ENCODE data around the gene PCDHA1.

The PCDHA1 gene

DNA sequence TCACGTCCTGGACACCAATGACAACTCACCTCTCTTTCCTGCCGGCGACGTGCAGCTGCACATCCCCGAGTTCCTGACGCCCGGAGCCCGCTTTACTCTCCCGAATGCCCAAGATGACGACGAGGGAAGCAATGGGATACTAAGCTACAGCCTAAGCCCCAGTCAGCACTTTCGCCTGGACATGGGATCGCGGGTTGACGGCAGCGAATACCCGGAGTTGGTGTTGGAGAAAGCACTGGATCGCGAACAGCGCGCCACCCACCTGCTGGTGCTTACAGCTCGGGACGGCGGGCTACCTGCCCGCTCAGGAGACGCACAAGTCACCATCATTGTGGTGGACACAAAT, 141.3 kb downstream of the PCDHA1 start:
- H3K27me3 ChIP-seq (ENCODE audit: control insufficient read depth, low read length): no peaks in the 10 kb centered on the region
- no peaks in the 10 kb centered on the region for H3K9me2 ChIP-seq (replicated peaks; ENCODE audit: control insufficient read depth, low read length)
- H3F3A ChIP-seq (ENCODE audit: control insufficient read depth, insufficient read depth): no peaks in the 10 kb centered on the region
- H3K27ac ChIP-seq (ENCODE audit: low read depth, low read length): no peak overlapping the region
- no peaks in the 10 kb centered on the region for H3K9me3 ChIP-seq (ENCODE audit: control insufficient read depth, insufficient read depth, low read length)
- no peaks in the 10 kb centered on the region for H4K20me1 ChIP-seq (ENCODE audit: control insufficient read depth, insufficient read depth, low read depth, low read length)
- no peaks in the 10 kb centered on the region for H3K79me2 ChIP-seq (ENCODE audit: control insufficient read depth, low read length)
- H3K4me2 ChIP-seq (ENCODE audit: low read length): no peak overlapping the region
- H3K36me3 ChIP-seq (ENCODE audit: control insufficient read depth, low read length): no peaks in the 10 kb centered on the region
- TF ChIP-seq EZH2phosphoT487 (IDR thresholded peaks at IDR 0.05; ENCODE audit: borderline replicate concordance, low read length): no peak
- TF ChIP-seq, protein P1, sequence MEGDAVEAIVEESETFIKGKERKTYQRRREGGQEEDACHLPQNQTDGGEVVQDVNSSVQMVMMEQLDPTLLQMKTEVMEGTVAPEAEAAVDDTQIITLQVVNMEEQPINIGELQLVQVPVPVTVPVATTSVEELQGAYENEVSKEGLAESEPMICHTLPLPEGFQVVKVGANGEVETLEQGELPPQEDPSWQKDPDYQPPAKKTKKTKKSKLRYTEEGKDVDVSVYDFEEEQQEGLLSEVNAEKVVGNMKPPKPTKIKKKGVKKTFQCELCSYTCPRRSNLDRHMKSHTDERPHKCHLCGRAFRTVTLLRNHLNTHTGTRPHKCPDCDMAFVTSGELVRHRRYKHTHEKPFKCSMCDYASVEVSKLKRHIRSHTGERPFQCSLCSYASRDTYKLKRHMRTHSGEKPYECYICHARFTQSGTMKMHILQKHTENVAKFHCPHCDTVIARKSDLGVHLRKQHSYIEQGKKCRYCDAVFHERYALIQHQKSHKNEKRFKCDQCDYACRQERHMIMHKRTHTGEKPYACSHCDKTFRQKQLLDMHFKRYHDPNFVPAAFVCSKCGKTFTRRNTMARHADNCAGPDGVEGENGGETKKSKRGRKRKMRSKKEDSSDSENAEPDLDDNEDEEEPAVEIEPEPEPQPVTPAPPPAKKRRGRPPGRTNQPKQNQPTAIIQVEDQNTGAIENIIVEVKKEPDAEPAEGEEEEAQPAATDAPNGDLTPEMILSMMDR (IDR thresholded peaks at IDR 0.05; ENCODE audit: low read depth, low read length, poor library complexity, severe bottlenecking): no peak
- H3K4me1 ChIP-seq (ENCODE audit: control insufficient read depth, low read length): no peaks in the 10 kb centered on the region
- H3K4me3 ChIP-seq (ENCODE audit: low read length): no peak overlapping the region

DNA sequence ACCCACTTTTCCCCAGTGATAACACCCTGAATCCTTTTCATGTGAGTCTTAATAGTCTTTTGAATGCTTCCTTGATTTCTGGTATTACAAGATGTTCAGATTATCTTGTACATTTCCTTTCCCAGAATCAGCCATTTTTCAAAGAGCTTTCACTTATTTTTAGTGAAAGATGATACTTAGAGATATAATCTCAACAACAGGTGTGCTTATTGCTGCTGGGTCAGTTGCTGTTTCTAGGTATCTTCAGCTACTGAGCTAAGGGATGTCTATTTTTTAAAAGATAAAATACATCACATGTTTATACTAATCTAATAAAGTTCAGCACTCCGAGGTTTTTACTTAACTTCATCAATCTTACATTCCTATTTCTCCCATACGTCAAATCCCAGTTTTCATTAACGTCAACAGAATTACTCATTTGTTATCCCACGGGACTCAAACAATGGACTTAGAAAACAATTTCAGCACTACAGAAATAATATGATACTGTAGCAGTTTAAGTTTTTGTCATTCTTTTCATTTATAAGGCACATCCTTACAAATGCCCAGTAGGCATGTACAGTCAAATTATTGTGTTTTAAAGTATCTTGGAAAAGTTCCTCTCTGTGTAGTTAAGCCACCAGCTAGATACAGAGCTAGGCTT, 149.1 kb downstream of the PCDHA1 start:
- no peaks in the 10 kb centered on the region for H3K9me3 ChIP-seq (ENCODE audit: control insufficient read depth, insufficient read depth, low read length)
- peaks cover 6% of the 10 kb centered on the region; the same call in 1 of the 2 replicates for H3K27me3 ChIP-seq (ENCODE audit: control insufficient read depth, low read length)
- H3F3A ChIP-seq (ENCODE audit: control insufficient read depth, insufficient read depth): no peaks in the 10 kb centered on the region
- H4K20me1 ChIP-seq (ENCODE audit: control insufficient read depth, insufficient read depth, low read depth, low read length): no peaks in the 10 kb centered on the region
- TF ChIP-seq, protein P1 (IDR thresholded peaks at IDR 0.05; ENCODE audit: low read depth, low read length, poor library complexity, severe bottlenecking): no peak
- no peak for TF ChIP-seq EZH2phosphoT487 (IDR thresholded peaks at IDR 0.05; ENCODE audit: borderline replicate concordance, low read length)
- H3K79me2 ChIP-seq (ENCODE audit: control insufficient read depth, low read length): no peaks in the 10 kb centered on the region
- H3K4me1 ChIP-seq (ENCODE audit: control insufficient read depth, low read length): no peaks in the 10 kb centered on the region
- H3K9me2 ChIP-seq (replicated peaks; ENCODE audit: control insufficient read depth, low read length): no peaks in the 10 kb centered on the region
- no peak overlapping the region for H3K4me2 ChIP-seq (ENCODE audit: low read length)
- H3K36me3 ChIP-seq (ENCODE audit: control insufficient read depth, low read length): no peaks in the 10 kb centered on the region
- no peak overlapping the region for H3K27ac ChIP-seq (ENCODE audit: low read depth, low read length)
- H3K4me3 ChIP-seq (ENCODE audit: low read length): no peak overlapping the region

GRCh38 chr5:140946578-140946977, 160.6 kb downstream of the PCDHA1 start:
- TF ChIP-seq, protein P1 (IDR thresholded peaks at IDR 0.05; ENCODE audit: low read depth, low read length, poor library complexity, severe bottlenecking): no peak
- TF ChIP-seq EZH2phosphoT487 (IDR thresholded peaks at IDR 0.05; ENCODE audit: borderline replicate concordance, low read length): no peak
- no peak overlapping the region for H3K27ac ChIP-seq (ENCODE audit: low read depth, low read length)
- H3K79me2 ChIP-seq (ENCODE audit: control insufficient read depth, low read length): no peaks in the 10 kb centered on the region
- H3F3A ChIP-seq (ENCODE audit: control insufficient read depth, insufficient read depth): no peaks in the 10 kb centered on the region
- no peaks in the 10 kb centered on the region for H3K27me3 ChIP-seq (ENCODE audit: control insufficient read depth, low read length)
- no peaks in the 10 kb centered on the region for H3K36me3 ChIP-seq (ENCODE audit: control insufficient read depth, low read length)
- no peak overlapping the region for H3K4me2 ChIP-seq (ENCODE audit: low read length)
- no peaks in the 10 kb centered on the region for H4K20me1 ChIP-seq (ENCODE audit: control insufficient read depth, insufficient read depth, low read depth, low read length)
- H3K4me3 ChIP-seq (ENCODE audit: low read length): no peak overlapping the region
- H3K4me1 ChIP-seq (ENCODE audit: control insufficient read depth, low read length): no peaks in the 10 kb centered on the region
- H3K9me3 ChIP-seq (ENCODE audit: control insufficient read depth, insufficient read depth, low read length): no peaks in the 10 kb centered on the region
- no peaks in the 10 kb centered on the region for H3K9me2 ChIP-seq (replicated peaks; ENCODE audit: control insufficient read depth, low read length)

Data from DOHH2 (cell line).